GM18873 (cell line): Measurements from ENCODE around the gene CSNK1D.
"Not testable (repeated sequence)": the region's sequence is repeated elsewhere in the genome, so short reads cannot be mapped to it uniquely, and the experiment has no call there.

Experiments used
- ATAC-seq: cut with Tn5 transposase; IDR thresholded peaks from one replicate; pipeline ENCODE4 v1.9.1; 2021; ENCODE audit warnings: mild to moderate bottlenecking, moderate library complexity, moderate number of reproducible peaks; ENCODE audit not compliant: unreplicated experiment, low FRiP score

Gene CSNK1D

GRCh38 chr17:82217530-82218204 is 55.8 kb downstream of the CSNK1D start:
- no peak for ATAC-seq

GRCh38 chr17:82217120-82217529 is 56.4 kb downstream of the CSNK1D start:
- no peak for ATAC-seq

- ATAC-seq: no peak
Observed at GRCh38 chr17:82216301-82217119, 57.0 kb downstream of the CSNK1D start.

- ATAC-seq: no peak
Observed at GRCh38 chr17:82215972-82216300, 57.6 kb downstream of the CSNK1D start.

- ATAC-seq: no peak
Observed at GRCh38 chr17:82215095-82215971, 58.2 kb downstream of the CSNK1D start.

GRCh38 chr17:82214012-82214628 is 59.4 kb downstream of the CSNK1D start:
- no peak for ATAC-seq

- ATAC-seq: no peak
Observed at GRCh38 chr17:82213251-82214011, 60.1 kb downstream of the CSNK1D start.

GRCh38 chr17:82212331-82213250 is 60.9 kb downstream of the CSNK1D start, which contains the start of gene CCDC57:
CCDC57 (minus strand) TSS chr17:82212842; CDS start chr17:82201944, 10,898 bp downstream.
- ATAC-seq: no peak

- ATAC-seq: not testable (repeated sequence)
Observed at GRCh38 chr17:82210655-82211054, 62.8 kb downstream of the CSNK1D start.

- no peak for ATAC-seq
Observed at GRCh38 chr17:82205720-82206508, 67.6 kb downstream of the CSNK1D start.

- no peak for ATAC-seq
Observed at GRCh38 chr17:82204831-82205719, 68.4 kb downstream of the CSNK1D start.

- no peak for ATAC-seq
Observed at GRCh38 chr17:82203920-82204319, 69.6 kb downstream of the CSNK1D start.

GRCh38 chr17:82202981-82203380 is 70.5 kb downstream of the CSNK1D start:
- ATAC-seq: no peak

- no peak for ATAC-seq
Observed at GRCh38 chr17:82201498-82201910, 72.0 kb downstream of the CSNK1D start.

GRCh38 chr17:82200743-82201497 is 72.6 kb downstream of the CSNK1D start:
- no peak for ATAC-seq

- no peak for ATAC-seq
Observed at GRCh38 chr17:82200135-82200534, 73.4 kb downstream of the CSNK1D start.
